ENCODE data around the gene VPS13D.

Gene VPS13D

GRCh38 chr1:12548279-12548972, 318.6 kb downstream of the VPS13D start:
- DNase-seq: no peak

DNA sequence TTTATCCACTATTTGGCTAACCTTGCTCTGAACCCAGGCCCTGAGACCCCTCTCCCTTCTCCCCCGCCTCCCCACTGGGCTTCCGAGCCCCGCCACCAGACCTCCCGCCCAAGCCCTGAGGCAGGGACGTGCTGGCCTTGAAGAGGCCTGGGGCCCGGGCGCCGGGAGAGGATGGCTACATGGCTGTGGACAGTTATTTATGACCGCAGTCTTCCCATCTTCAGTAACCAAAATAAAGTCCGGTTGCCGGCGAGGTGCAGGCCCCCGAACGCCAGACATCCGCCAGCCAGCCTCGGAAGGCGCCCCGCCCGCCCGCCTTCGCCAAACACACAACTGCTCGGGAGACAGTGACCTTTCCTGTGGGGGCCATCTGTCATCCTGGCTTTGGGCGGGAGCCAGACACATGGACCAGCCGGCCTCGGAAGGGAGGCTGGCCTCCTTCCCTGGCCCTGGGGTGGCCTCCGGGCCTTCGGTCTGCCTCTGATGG, 319.2 kb downstream of the VPS13D start:
- no peak for DNase-seq

DNA sequence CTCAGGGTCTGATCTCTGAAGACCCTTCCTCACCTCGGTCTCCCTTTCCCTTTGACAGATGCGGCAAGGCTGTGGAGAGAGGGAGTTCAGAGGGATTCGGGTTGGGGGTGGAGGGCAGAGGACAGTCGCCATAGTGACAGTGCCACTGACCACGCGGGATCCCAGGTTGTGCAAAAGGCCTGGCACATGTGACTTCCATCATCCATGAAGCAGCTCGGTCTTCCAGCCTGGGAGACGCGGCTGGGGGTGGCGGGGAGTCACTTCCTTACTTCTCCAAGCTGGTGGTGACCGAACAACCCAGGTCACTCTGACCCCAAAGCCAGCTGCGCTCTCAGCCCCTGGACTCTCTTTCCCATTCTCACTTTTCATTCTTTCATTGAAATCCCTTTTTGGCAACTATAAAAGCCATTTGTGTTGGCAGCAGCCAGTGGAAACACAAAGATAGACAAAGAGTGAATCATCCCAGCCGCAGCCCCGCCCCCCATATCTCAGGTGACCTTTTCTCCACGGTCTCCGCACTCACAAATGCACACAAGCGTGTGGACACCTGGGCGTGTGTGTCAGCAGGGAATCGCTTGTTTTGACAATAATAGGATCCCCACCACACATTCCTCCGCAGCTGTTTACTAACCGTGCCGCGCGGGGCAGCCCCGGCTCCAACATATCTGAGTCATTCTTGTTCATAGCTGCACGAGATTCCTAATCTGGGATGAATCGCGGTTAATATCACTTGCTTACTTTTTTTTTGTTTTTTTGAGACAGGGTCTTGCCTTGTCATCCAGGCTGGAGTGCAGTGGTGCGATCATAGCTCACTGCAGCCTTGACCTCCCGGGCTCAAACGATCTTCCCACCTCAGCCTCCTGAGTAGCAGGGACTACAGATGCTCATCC, 319.9 kb downstream of the VPS13D start:
- no peak for DNase-seq

DNA sequence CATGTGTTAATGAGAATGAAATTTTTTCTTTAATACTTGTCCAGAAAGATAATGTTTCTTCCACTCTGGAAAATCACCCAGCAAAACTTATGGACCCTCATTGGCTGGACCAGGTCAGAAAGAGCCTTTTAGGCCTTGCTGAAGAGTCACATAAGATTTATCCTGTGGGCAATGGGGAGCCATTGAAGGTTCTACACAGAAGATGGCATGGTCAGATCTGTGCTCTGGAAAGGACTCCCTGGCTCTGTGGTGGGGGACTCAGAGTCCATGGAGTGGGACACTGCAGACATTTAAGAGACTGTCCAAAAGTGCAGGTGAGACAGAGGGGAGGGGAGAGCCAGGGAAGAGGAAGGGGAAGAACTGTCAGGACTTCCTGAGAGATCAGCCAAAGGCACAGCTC, 321.8 kb downstream of the VPS13D start:
- DNase-seq: no peak

DNA sequence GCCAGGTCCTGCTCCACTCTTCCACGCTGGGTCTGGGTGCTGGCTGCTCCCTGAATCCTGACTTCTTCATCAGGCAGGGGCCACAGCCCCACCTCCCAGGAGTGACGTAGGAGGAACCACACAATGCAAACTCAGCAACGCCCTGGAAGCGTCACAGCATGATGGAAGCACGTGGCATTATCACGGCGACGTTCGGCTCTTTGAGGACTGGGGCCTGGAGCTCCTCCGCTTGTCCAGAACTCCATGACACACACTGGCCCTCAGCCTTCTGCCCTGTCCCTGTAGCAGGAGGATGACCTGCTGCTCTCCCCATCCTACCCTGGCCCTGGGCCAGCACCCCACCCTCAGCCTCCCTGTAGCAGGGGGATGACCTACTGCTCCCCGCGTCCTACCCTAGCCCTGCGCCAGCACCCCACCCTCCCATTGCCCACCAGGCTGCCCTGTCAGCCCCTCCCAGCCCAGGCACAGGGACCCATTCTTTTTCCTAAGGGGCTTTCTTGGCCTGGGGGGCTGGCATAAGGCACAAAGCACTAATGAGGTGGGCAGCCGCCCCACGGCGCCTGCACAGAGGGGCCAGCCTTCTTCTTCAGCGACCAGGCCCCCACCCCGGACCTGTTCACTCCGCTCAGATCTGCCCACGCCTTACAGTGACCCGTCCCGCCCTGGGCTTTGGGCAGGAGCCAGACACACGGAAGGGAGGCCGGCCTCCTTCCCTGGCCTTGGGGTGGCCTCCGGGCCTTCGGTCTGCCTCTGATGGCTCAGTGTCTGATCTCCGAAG, 322.5 kb downstream of the VPS13D start:
- DNase-seq: no peak

GRCh38 chr1:12552951-12553921, 323.4 kb downstream of the VPS13D start:
- no peak for DNase-seq

DNA sequence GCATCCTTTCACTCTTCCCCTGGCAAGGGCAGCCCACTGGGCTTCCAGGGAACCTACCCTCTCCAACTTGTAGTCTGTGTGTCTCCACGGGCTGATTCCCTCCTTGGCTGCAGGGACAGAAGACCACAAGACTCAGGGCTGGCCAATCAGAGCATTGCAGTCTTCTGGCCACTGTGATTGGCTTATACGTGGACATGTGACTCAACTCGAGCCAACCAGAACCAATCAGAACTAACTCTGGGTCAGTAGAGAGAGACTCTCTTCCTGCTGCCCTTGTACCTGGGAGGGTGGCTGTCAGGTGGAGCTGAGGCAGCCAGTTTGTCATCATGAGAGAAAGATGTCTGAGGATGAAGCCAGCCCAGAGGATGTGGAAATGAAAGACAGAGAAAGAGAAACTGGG, 324.1 kb downstream of the VPS13D start:
- DNase-seq: no peak

GRCh38 chr1:12554521-12555305, 324.9 kb downstream of the VPS13D start:
- DNase-seq: no peak

GRCh38 chr1:12555411-12556367, 325.9 kb downstream of the VPS13D start:
- no peak for DNase-seq

DNA sequence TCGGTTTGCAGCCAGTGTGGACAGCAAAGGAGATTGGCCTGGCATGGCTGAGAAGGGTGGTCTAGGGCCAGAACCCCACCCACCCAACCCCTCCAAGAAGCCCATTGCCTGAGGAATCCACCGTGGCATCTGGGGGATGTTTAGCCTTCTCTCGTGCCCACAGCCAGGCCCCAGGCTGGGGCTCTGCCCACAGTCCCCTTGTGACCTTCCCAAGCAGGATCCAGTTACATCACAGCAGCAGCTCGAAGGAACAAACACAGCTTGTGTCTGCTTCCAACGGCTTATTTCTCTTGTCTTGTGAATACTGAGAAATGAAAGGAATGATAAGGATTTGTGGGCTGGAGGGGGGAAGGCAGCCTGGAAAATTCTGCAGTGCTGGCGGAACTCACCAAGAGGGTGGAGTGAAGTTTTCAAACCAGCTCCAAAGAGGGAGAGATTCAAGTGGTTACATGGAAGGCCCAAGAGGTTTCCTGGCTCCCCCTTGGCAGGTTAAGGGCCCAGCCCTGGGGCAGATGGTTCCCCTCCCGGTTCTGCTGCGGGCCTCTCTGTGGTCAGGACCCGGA, 326.6 kb downstream of the VPS13D start:
- DNase-seq: no peak

DNA sequence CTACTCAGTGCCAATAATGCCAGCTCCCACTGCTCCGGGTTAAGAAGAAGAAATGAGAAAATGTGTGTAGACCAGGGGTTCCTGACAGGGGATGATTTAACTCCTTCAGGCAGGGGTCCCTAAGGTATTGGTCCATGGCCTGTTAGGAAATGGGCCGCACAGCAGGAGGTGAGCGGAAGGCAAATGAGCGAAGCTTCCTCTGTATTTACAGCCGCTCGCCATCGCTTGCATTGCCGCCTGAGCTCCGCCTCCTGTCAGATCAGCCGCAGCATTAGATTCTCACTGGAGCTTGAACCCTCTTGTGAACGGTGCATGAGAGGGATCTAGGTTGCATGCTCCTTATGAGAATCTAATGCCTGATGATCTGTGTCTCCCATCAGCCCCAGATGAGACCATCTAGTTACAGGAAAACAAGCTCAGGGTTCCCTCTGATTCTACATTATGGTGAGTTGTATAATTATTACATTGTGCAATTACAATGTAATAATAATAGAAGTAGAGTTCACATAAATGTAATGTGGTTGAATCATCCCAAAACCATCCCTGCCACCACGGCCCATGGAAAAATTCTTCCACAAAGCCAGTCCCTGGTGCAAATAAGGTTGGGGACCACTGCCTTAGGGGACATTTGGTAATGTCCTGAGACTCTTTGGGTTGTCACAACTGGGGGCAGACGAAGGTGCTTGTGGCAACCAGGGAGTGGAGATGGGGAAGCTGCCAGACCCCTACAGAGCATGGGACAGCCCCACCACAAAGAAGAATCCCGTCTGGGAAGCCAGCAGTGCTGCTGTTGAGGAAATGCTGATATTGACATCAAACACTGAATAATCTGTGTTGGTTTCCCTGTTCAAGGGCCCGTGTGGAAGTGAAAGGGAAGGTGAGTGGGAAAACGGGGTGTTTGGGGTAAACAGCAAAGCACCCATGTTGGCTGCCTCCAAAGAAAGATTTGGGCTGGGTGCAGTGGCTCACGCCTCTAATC, 327.4 kb downstream of the VPS13D start:
- no peak for DNase-seq

- no peak for DNase-seq
Measured at GRCh38 chr1:12561121-12561520, 331.3 kb downstream of the VPS13D start.
